H1 (cell line): ENCODE results near the gene SLC44A5. TPM values are rescaled to one million over a fixed set of nuclear protein-coding genes. Genes with fewer than 3 reads are reported as not detected.

ENCODE experiments used
- CTCF ChIA-PET: fragments of 300-600 bp; sonication (Branson Sonifier 250); formaldehyde crosslinking; loops from one replicate; lab custom pipeline; 2021; ENCODE audit not compliant: partially characterized antibody; lab: Charles Lee
- POLR2A ChIA-PET: fragments of 300-600 bp; sonication (Branson Sonifier 250); formaldehyde crosslinking; loops from one replicate; lab custom pipeline; 2021; ENCODE audit warnings: inconsistent platforms; ENCODE audit not compliant: partially characterized antibody; lab: Charles Lee
- DNase-seq, 2 experiments: peaks; one replicate each; pipeline versions ENCODE4 v3.0.0 to v3.0.0-alpha.2; 2010 to 2022; ENCODE audit warnings: low spot score in 2 of 2, low read depth in 1 of 2, mixed read lengths in 1 of 2
- FAIRE-seq: peaks from 2 replicates; lab custom pipeline; 2011; peaks lifted over from hg19 to GRCh38; lab: Jason Lieb, UNC
- H2AFZ ChIP-seq: 2 replicates; pipeline ENCODE4 v1.8.1; 2012; ENCODE audit warnings: low read length, inconsistent platforms
- H2AK5ac ChIP-seq: 2 replicates; pipeline ENCODE4 v1.6.1; 2013; ENCODE audit warnings: low read depth, low read length
- H2BK120ac ChIP-seq: replicated peaks from 2 replicates; pipeline ENCODE3; 2013; ENCODE audit warnings: low read depth, low read length, inconsistent platforms
- H2BK12ac ChIP-seq: 2 replicates; pipeline ENCODE4 v1.6.1; 2013; ENCODE audit warnings: low read depth, low read length
- H2BK15ac ChIP-seq: 2 replicates; pipeline ENCODE4 v1.6.1; 2013; ENCODE audit warnings: low read length
- H2BK20ac ChIP-seq: 2 replicates; pipeline ENCODE4 v1.6.1; 2013; ENCODE audit warnings: low read length
- H2BK5ac ChIP-seq: 2 replicates; pipeline ENCODE4 v1.6.1; 2013; ENCODE audit warnings: low read depth, low read length
- H3K14ac ChIP-seq: 2 replicates; pipeline ENCODE4 v1.6.1; 2013; ENCODE audit warnings: inconsistent platforms; ENCODE audit not compliant: insufficient read length
- H3K18ac ChIP-seq: 2 replicates; pipeline ENCODE4 v1.6.1; 2013; ENCODE audit warnings: low read length; ENCODE audit errors: extremely low read depth
- H3K23ac ChIP-seq: 2 replicates; pipeline ENCODE4 v1.6.1; 2013; ENCODE audit warnings: inconsistent platforms; ENCODE audit not compliant: insufficient read length
- H3K23me2 ChIP-seq: 2 replicates; pipeline ENCODE4 v1.6.1; 2013; ENCODE audit warnings: low read depth, low read length
- H3K27ac ChIP-seq: 2 replicates; pipeline ENCODE4 v1.6.1; 2011; ENCODE audit warnings: low read depth, low read length, inconsistent platforms
- H3K27me3 ChIP-seq, 4 experiments: replicated peaks in 1 of 4; 1 replicate in 1 of 4; 2 replicates in 3 of 4; pipeline versions ENCODE4 v1.6.1 to v1.8.1; 2011 to 2013; ENCODE audit warnings: low read length in 3 of 4, mild to moderate bottlenecking in 3 of 4, inconsistent platforms in 2 of 4, mixed read lengths in 2 of 4, moderate library complexity in 1 of 4; ENCODE audit not compliant: control insufficient read depth in 3 of 4, insufficient read depth in 3 of 4; ENCODE audit errors: extremely low read depth in 1 of 4
- H3K36me3 ChIP-seq, 4 experiments: 2 replicates each; pipeline versions ENCODE4 v1.6.1 to v1.8.1; 2011 to 2013; ENCODE audit warnings: mild to moderate bottlenecking in 4 of 4, low read length in 3 of 4, moderate library complexity in 2 of 4, control low read depth in 1 of 4, inconsistent platforms in 1 of 4; ENCODE audit not compliant: insufficient read depth in 4 of 4, control insufficient read depth in 2 of 4
- H3K4ac ChIP-seq: replicated peaks from 2 replicates; pipeline ENCODE3; 2013; ENCODE audit warnings: low read length, low read depth, mixed read lengths, inconsistent platforms; ENCODE audit not compliant: insufficient read length
- H3K4me1 ChIP-seq, 4 experiments: replicated peaks in 1 of 4; 1 replicate in 1 of 4; 2 replicates in 3 of 4; pipeline versions ENCODE4 v1.6.1 to v1.8.1; 2011 to 2013; ENCODE audit warnings: low read length in 3 of 4, inconsistent platforms in 2 of 4, mixed read lengths in 1 of 4; ENCODE audit not compliant: insufficient read depth in 4 of 4, control insufficient read depth in 3 of 4
- H3K4me2 ChIP-seq, 2 experiments: 2 replicates each; pipeline versions ENCODE4 v1.6.1 to v1.8.1; 2011 to 2013; ENCODE audit warnings: low read depth in 2 of 2, low read length in 2 of 2, control low read depth in 1 of 2, inconsistent platforms in 1 of 2, mild to moderate bottlenecking in 1 of 2; ENCODE audit not compliant: insufficient read depth in 1 of 2
- H3K4me3 ChIP-seq, 4 experiments: fragments of 200-600, 300-600 bp in 1 of 4; sonication (generic), shearing (Covaris generic), sonication (Bioruptor Twin) in 1 of 4; 2 replicates each; pipeline versions ENCODE4 v1.5.1 to v1.8.1; 2011 to 2016; ENCODE audit warnings: low read length in 4 of 4, low read depth in 3 of 4, control low read depth in 2 of 4, inconsistent platforms in 2 of 4, mild to moderate bottlenecking in 2 of 4, mixed read lengths in 1 of 4, moderate library complexity in 1 of 4; ENCODE audit not compliant: insufficient read depth in 2 of 4; ENCODE audit errors: extremely low read depth in 1 of 4
- H3K56ac ChIP-seq: replicated peaks from 2 replicates; pipeline ENCODE3; 2013; ENCODE audit warnings: low read depth, mild to moderate bottlenecking, mixed read lengths, low read length, inconsistent platforms; ENCODE audit not compliant: insufficient read length
- H3K79me1 ChIP-seq: 2 replicates; pipeline ENCODE4 v1.6.1; 2013; ENCODE audit warnings: low read depth, low read length, control low read depth
- H3K79me2 ChIP-seq, 2 experiments: 2 replicates each; pipeline versions ENCODE4 v1.6.1 to v1.8.1; 2012 to 2013; ENCODE audit warnings: low read length in 2 of 2, mild to moderate bottlenecking in 2 of 2, inconsistent platforms in 1 of 2; ENCODE audit not compliant: insufficient read depth in 2 of 2, control insufficient read depth in 1 of 2
- H3K9ac ChIP-seq, 4 experiments: replicated peaks in 1 of 4; 1 replicate in 1 of 4; 2 replicates in 3 of 4; pipeline versions ENCODE4 v1.6.1 to v1.8.1; 2011 to 2013; ENCODE audit warnings: low read depth in 3 of 4, low read length in 3 of 4, control low read depth in 2 of 4, mild to moderate bottlenecking in 2 of 4, moderate library complexity in 2 of 4, inconsistent platforms in 1 of 4; ENCODE audit errors: extremely low read depth in 1 of 4
- H3K9me3 ChIP-seq, 2 experiments: 2 replicates each; pipeline versions ENCODE4 v1.6.1 to v1.8.1; 2012 to 2013; ENCODE audit warnings: mild to moderate bottlenecking in 2 of 2, moderate library complexity in 2 of 2, control low read depth in 1 of 2, inconsistent platforms in 1 of 2, low read depth in 1 of 2, low read length in 1 of 2, mixed read lengths in 1 of 2; ENCODE audit not compliant: insufficient read depth in 2 of 2
- H4K20me1 ChIP-seq, 2 experiments: replicated peaks in 1 of 2; 2 replicates each; pipeline versions ENCODE3 to v1.8.1; 2011 to 2013; ENCODE audit warnings: inconsistent platforms in 2 of 2, low read length in 2 of 2, mild to moderate bottlenecking in 1 of 2; ENCODE audit not compliant: insufficient read depth in 2 of 2, control insufficient read depth in 1 of 2
- H4K5ac ChIP-seq: 2 replicates; pipeline ENCODE4 v1.6.1; 2013; ENCODE audit warnings: low read length, low read depth, mixed read lengths, inconsistent platforms; ENCODE audit not compliant: insufficient read length
- H4K8ac ChIP-seq: 2 replicates; pipeline ENCODE4 v1.8.0; 2013; ENCODE audit warnings: mild to moderate bottlenecking, moderate library complexity, low read length, inconsistent platforms; ENCODE audit not compliant: insufficient read depth; ENCODE audit errors: extremely low read depth
- H4K91ac ChIP-seq: replicated peaks from 2 replicates; pipeline ENCODE3; 2013; ENCODE audit warnings: low read length, mixed read lengths, inconsistent platforms; ENCODE audit not compliant: insufficient read length
- CHD2 ChIP-seq: IDR thresholded peaks from 2 replicates; pipeline ENCODE4 v1.6.1; 2012; ENCODE audit warnings: low read length, improper control_type of control experiment
- NRF1 ChIP-seq: IDR thresholded peaks from 2 replicates; pipeline ENCODE4 v1.6.1; 2011; ENCODE audit warnings: mild to moderate bottlenecking, low read depth, low read length, improper control_type of control experiment
- SP1 ChIP-seq: IDR thresholded peaks from 2 replicates; pipeline ENCODE4 v1.6.1; 2011; ENCODE audit warnings: low read depth, low read length
- WGBS, 2 experiments: shearing (Covaris generic) in 1 of 2; methylation state at CpG; one replicate each; pipeline versions ENCODE4 v1.1.6 to v1.1.7; 2013 to 2015; ENCODE audit warnings: low lambda C conversion rate in 2 of 2, mixed read lengths in 2 of 2, inconsistent platforms in 1 of 2, low coverage in 1 of 2, missing lambda C conversion rate in 1 of 2; ENCODE audit not compliant: insufficient replicate concordance in 2 of 2, insufficient coverage in 1 of 2, insufficient read length in 1 of 2; ENCODE audit errors: extremely low coverage in 1 of 2, missing lambda C conversion rate in 1 of 2; 5-methylcytosine and 5-hydroxymethylcytosine counted together
- polyA plus RNA-seq, 7 experiments: library from polyadenylated mRNA; depleted of rRNA in 3 of 7; stranded (reverse) in 5 of 7; unstranded in 2 of 7; fragments of >200 nt in 5 of 7; fragments of 200-250 nt in 2 of 7; gene quantifications; 1 replicate in 5 of 7; 2 replicates in 1 of 7; 4 replicates in 1 of 7; pipeline versions ENCODE4 v1.2.1 to v1.2.3, GENCODE V29; 2011 to 2013; ENCODE audit warnings: missing spikeins in 2 of 7, mixed read lengths in 2 of 7
- total RNA-seq: library from RNA; stranded (reverse); fragmentation: NEBNext Ultra II Directional; extraction: Animal tissue kit (Norgen Biotek cat#: 25700); gene quantifications from 2 replicates; pipeline ENCODE4 v1.2.1, GENCODE V29; 2021

SLC44A5 gene
- total and polyA plus RNA-seq, 2 of the 8 experiments (the other 6 are each of a cell fraction or from before 2014, with no cell fraction given) = 1.8 to 3.3 TPM

GRCh38 chr1:75392278-75392677, 218.6 kb downstream of the SLC44A5 start:
- no peak overlapping the region for H2BK120ac ChIP-seq
- no peak overlapping the region for H2BK12ac ChIP-seq
- WGBS, 2 experiments = 100% methylated on average over 1 of the region's 1 CpG; no CpG with 5 or more reads in 1 of the 2 experiments
- TF ChIP-seq CHD2 (no peak), NRF1 (no peak), SP1 (no peak)
- CTCF ChIA-PET = no interaction called here
- FAIRE-seq (no peak), DNase-seq (no peak)
- no peak overlapping the region for H3K14ac ChIP-seq
- POLR2A ChIA-PET = no interaction called here
- H3K23ac ChIP-seq = no peak overlapping the region
- no peak overlapping the region for H2BK20ac ChIP-seq
- H4K20me1 ChIP-seq = no peaks in the 10 kb centered on the region
- no peak overlapping the region for H3K4ac ChIP-seq
- no peaks in the 10 kb centered on the region for H3K27me3 ChIP-seq
- H4K91ac ChIP-seq = no peak overlapping the region
- H3K9ac ChIP-seq = no peak overlapping the region
- no peak overlapping the region for H3K4me3 ChIP-seq
- H3K27ac ChIP-seq = no peak overlapping the region
- H3K4me2 ChIP-seq = no peak overlapping the region
- no peak overlapping the region for H3K18ac ChIP-seq
- no peak overlapping the region for H2AFZ ChIP-seq
- H4K8ac ChIP-seq = no peak overlapping the region
- H3K4me1 ChIP-seq = no peaks in the 10 kb centered on the region
- no peak overlapping the region for H2BK15ac ChIP-seq
- H3K79me2 ChIP-seq = no peaks in the 10 kb centered on the region
- no peak overlapping the region for H2BK5ac ChIP-seq
- no peaks in the 10 kb centered on the region for H3K79me1 ChIP-seq
- no peak overlapping the region for H2AK5ac ChIP-seq
- no peak overlapping the region for H3K56ac ChIP-seq
- H3K36me3 ChIP-seq = no peaks in the 10 kb centered on the region
- no peak overlapping the region for H4K5ac ChIP-seq
- peaks cover 0 to 5% of the 10 kb centered on the region in 2 experiments; a peak in 1 of 4 replicates for H3K9me3 ChIP-seq
- no peaks in the 10 kb centered on the region for H3K23me2 ChIP-seq
